ENCODE measurements around the gene SNCAIP.

Gene SNCAIP

DNA sequence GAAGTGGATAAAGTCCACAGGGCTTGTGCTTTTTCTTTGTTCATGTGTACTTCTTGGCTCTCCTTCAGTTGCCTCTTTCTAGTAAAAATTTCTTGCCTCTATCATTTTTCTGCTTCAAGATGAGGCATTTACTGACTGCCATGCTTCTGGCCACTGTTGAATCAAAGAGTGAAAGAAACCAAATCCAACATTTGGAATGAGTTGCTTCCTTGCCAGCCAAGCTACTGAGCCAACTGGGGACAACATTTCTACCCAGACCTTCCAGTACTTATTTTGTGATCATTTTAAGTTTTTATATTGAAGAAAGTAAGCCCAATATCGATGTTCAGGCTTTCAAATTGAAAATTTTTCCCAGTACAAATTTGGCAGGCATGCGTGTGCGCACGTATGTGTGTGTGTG lies 73.2 kb downstream of the SNCAIP start:
- Histone ChIP-seq H2BK15ac (replicated peaks; ENCODE audit: low read depth) (no peak overlapping the region), H2BK120ac (ENCODE audit: low read depth, low read length) (no peak overlapping the region), H3K23ac (ENCODE audit: low read length) (no peak overlapping the region), H3K4me3 (ENCODE audit: low read length) (no peak overlapping the region), H3K56ac (ENCODE audit: low read length) (no peak overlapping the region), H3K27me3 (ENCODE audit: insufficient read depth, low read length, poor library complexity) (no peaks in the 10 kb centered on the region), H3K4me2 (ENCODE audit: low read length) (no peak overlapping the region), H3K36me3 (ENCODE audit: control insufficient read depth, insufficient read depth, low read length) (no peaks in the 10 kb centered on the region), H3K4me1 (ENCODE audit: control insufficient read depth, low read depth, low read length) (no peaks in the 10 kb centered on the region), H3K18ac (ENCODE audit: low read length) (no peak overlapping the region), H2AK5ac (ENCODE audit: low read length) (no peak overlapping the region), H3K27ac (ENCODE audit: low read depth, low read length) (no peak overlapping the region), H3K4ac (ENCODE audit: low read depth, low read length) (no peak overlapping the region), H2BK5ac (ENCODE audit: low read length) (no peak overlapping the region), H4K8ac (ENCODE audit: low read depth, low read length) (no peak overlapping the region), H3K79me1 (ENCODE audit: low read length) (no peaks in the 10 kb centered on the region), H4K5ac (ENCODE audit: low read length) (no peak overlapping the region), H3K9ac (ENCODE audit: low read length) (no peak overlapping the region), H3K79me2 (ENCODE audit: control insufficient read depth, insufficient read depth, low read length) (no peaks in the 10 kb centered on the region)
- WGBS (ENCODE audit: extremely low coverage, insufficient coverage, low lambda C conversion rate), result no CpG with 5 or more reads among the region's 4 CpGs
- DNase-seq, result no peak

DNA sequence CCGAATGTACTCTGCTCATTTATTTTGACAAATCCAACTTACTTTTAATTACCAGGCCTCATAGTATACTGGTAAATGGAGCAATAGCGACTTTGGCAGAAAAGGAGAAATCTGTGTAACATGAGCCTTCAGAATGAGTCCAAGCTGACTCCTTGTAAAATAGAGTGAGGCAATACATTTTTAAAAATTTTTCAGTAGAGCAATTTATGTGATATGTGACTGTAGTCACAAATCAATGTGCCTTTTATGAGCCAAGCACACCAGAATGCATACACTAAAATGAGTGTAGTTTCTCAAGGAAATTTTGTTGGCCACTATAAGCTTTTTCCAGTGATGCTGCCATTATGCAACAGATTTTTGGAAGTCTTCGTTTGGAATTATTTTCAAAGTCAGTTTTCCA lies 73.8 kb downstream of the SNCAIP start:
- Histone ChIP-seq H3K27ac (ENCODE audit: low read depth, low read length) (no peak overlapping the region), H4K5ac (ENCODE audit: low read length) (no peak overlapping the region), H3K56ac (ENCODE audit: low read length) (no peak overlapping the region), H3K9ac (ENCODE audit: low read length) (no peak overlapping the region), H3K79me1 (ENCODE audit: low read length) (no peaks in the 10 kb centered on the region), H2BK15ac (replicated peaks; ENCODE audit: low read depth) (no peak overlapping the region), H3K79me2 (ENCODE audit: control insufficient read depth, insufficient read depth, low read length) (no peaks in the 10 kb centered on the region), H4K8ac (ENCODE audit: low read depth, low read length) (no peak overlapping the region), H3K18ac (ENCODE audit: low read length) (no peak overlapping the region), H3K23ac (ENCODE audit: low read length) (no peak overlapping the region), H3K27me3 (ENCODE audit: insufficient read depth, low read length, poor library complexity) (no peaks in the 10 kb centered on the region), H3K36me3 (ENCODE audit: control insufficient read depth, insufficient read depth, low read length) (no peaks in the 10 kb centered on the region), H2BK120ac (ENCODE audit: low read depth, low read length) (no peak overlapping the region), H3K4ac (ENCODE audit: low read depth, low read length) (no peak overlapping the region), H2AK5ac (ENCODE audit: low read length) (no peak overlapping the region), H3K4me1 (ENCODE audit: control insufficient read depth, low read depth, low read length) (no peaks in the 10 kb centered on the region), H2BK5ac (ENCODE audit: low read length) (no peak overlapping the region), H3K4me3 (ENCODE audit: low read length) (no peak overlapping the region), H3K4me2 (ENCODE audit: low read length) (no peak overlapping the region)
- no CpG with 5 or more reads among the region's 3 CpGs for WGBS (ENCODE audit: extremely low coverage, insufficient coverage, low lambda C conversion rate)
- DNase-seq, result no peak

DNA sequence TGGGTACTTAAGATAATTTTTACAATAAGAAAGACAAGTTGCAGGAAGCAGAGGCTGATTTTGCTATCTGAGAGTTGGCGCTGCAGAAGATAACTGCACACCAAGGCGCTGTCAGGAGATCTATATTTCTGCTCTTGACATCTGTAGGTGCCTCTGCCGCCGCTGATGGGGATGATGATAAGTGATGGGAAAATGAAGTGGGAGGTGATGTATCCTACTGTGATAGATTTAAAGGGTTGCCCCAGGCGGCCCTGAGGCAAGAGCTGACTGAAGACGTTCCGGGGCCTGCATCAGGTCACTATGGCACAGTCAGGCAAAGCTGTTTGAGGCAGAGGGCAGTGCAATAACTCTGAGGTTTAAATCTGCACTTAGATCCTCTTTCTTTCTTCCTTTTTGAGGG lies 78.1 kb downstream of the SNCAIP start:
- H2BK120ac ChIP-seq (ENCODE audit: low read depth, low read length), result no peak overlapping the region
- no peak overlapping the region for H3K27ac ChIP-seq (ENCODE audit: low read depth, low read length)
- H2BK5ac ChIP-seq (ENCODE audit: low read length), result no peak overlapping the region
- no peak overlapping the region for H2AK5ac ChIP-seq (ENCODE audit: low read length)
- H3K4me2 ChIP-seq (ENCODE audit: low read length), result no peak overlapping the region
- H3K36me3 ChIP-seq (ENCODE audit: control insufficient read depth, insufficient read depth, low read length), result no peaks in the 10 kb centered on the region
- no peaks in the 10 kb centered on the region for H3K79me2 ChIP-seq (ENCODE audit: control insufficient read depth, insufficient read depth, low read length)
- no CpG with 5 or more reads among the region's 7 CpGs for WGBS (ENCODE audit: extremely low coverage, insufficient coverage, low lambda C conversion rate)
- no peak overlapping the region for H4K8ac ChIP-seq (ENCODE audit: low read depth, low read length)
- no peaks in the 10 kb centered on the region for H3K27me3 ChIP-seq (ENCODE audit: insufficient read depth, low read length, poor library complexity)
- no peak for DNase-seq
- H3K56ac ChIP-seq (ENCODE audit: low read length), result no peak overlapping the region
- no peaks in the 10 kb centered on the region for H3K4me1 ChIP-seq (ENCODE audit: control insufficient read depth, low read depth, low read length)
- no peak overlapping the region for H3K9ac ChIP-seq (ENCODE audit: low read length)
- H3K4me3 ChIP-seq (ENCODE audit: low read length), result no peak overlapping the region
- no peaks in the 10 kb centered on the region for H3K79me1 ChIP-seq (ENCODE audit: low read length)
- no peak overlapping the region for H3K18ac ChIP-seq (ENCODE audit: low read length)
- no peak overlapping the region for H3K23ac ChIP-seq (ENCODE audit: low read length)
- no peak overlapping the region for H4K5ac ChIP-seq (ENCODE audit: low read length)
- no peak overlapping the region for H2BK15ac ChIP-seq (replicated peaks; ENCODE audit: low read depth)
- no peak overlapping the region for H3K4ac ChIP-seq (ENCODE audit: low read depth, low read length)

DNA sequence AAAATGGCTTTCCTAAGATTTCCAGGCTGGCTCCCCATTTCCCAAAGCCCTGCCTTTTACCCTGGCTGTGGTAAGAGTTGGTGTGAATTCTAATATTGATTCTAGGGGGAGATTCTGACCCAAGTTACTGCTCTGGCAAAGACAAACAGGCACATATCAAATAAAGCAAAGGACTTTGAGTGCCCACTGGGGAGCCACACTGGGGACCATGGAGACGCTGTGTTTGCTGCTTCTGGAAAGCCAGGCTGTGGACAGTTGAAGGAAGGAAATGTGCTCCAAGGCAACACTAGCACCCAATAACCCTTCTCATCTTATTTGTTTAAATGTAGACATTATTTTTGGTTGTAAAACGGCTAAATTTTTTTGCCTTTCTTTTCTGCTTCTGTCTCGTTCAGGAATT lies 78.7 kb downstream of the SNCAIP start:
- no peak overlapping the region for H3K56ac ChIP-seq (ENCODE audit: low read length)

DNA sequence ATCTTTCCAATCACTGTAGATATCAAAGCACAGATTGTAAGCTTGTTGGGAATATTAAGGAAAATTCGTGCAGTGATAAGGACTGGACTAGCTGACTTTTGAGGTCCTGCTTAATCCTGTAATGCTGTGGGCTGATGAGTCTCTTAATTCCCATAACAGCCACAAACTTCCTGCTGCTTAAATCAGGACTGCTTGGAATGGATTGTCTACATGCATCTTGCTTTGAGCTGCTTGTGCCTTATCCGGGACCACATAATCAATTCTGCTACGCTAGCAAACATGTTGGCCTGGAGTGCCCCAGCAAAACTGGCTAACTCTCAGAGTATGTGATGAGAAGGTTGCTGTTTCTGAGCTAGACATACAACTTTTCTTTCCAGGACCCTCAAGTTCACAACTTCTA lies 79.6 kb downstream of the SNCAIP start:
- H3K18ac ChIP-seq (ENCODE audit: low read length), result no peak overlapping the region
- no peaks in the 10 kb centered on the region for H3K79me1 ChIP-seq (ENCODE audit: low read length)
- no peak overlapping the region for H3K4ac ChIP-seq (ENCODE audit: low read depth, low read length)
- no peaks in the 10 kb centered on the region for H3K27me3 ChIP-seq (ENCODE audit: insufficient read depth, low read length, poor library complexity)
- no CpG with 5 or more reads among the region's 3 CpGs for WGBS (ENCODE audit: extremely low coverage, insufficient coverage, low lambda C conversion rate)
- DNase-seq, result no peak
- H3K36me3 ChIP-seq (ENCODE audit: control insufficient read depth, insufficient read depth, low read length), result no peaks in the 10 kb centered on the region
- no peak overlapping the region for H4K5ac ChIP-seq (ENCODE audit: low read length)
- no peak overlapping the region for H2BK15ac ChIP-seq (replicated peaks; ENCODE audit: low read depth)
- no peak overlapping the region for H3K27ac ChIP-seq (ENCODE audit: low read depth, low read length)
- H3K79me2 ChIP-seq (ENCODE audit: control insufficient read depth, insufficient read depth, low read length), result no peaks in the 10 kb centered on the region
- no peak overlapping the region for H2BK5ac ChIP-seq (ENCODE audit: low read length)
- H3K23ac ChIP-seq (ENCODE audit: low read length), result no peak overlapping the region
- H3K56ac ChIP-seq (ENCODE audit: low read length), result no peak overlapping the region
- H2BK120ac ChIP-seq (ENCODE audit: low read depth, low read length), result no peak overlapping the region
- H3K4me2 ChIP-seq (ENCODE audit: low read length), result no peak overlapping the region
- no peak overlapping the region for H3K9ac ChIP-seq (ENCODE audit: low read length)
- H2AK5ac ChIP-seq (ENCODE audit: low read length), result no peak overlapping the region
- H3K4me3 ChIP-seq (ENCODE audit: low read length), result no peak overlapping the region
- no peaks in the 10 kb centered on the region for H3K4me1 ChIP-seq (ENCODE audit: control insufficient read depth, low read depth, low read length)
- H4K8ac ChIP-seq (ENCODE audit: low read depth, low read length), result no peak overlapping the region

More for the DNA sequence above, 78.7 kb downstream of the SNCAIP start:
- H3K4ac ChIP-seq (ENCODE audit: low read depth, low read length), result no peak overlapping the region
- no peaks in the 10 kb centered on the region for H3K27me3 ChIP-seq (ENCODE audit: insufficient read depth, low read length, poor library complexity)
- WGBS (ENCODE audit: extremely low coverage, insufficient coverage, low lambda C conversion rate), result no CpG with 5 or more reads among the region's 3 CpGs
- no peak overlapping the region for H3K23ac ChIP-seq (ENCODE audit: low read length)
- DNase-seq, result no peak
- no peak overlapping the region for H3K27ac ChIP-seq (ENCODE audit: low read depth, low read length)
- H3K4me1 ChIP-seq (ENCODE audit: control insufficient read depth, low read depth, low read length), result no peaks in the 10 kb centered on the region
- H2BK120ac ChIP-seq (ENCODE audit: low read depth, low read length), result no peak overlapping the region
- H3K4me3 ChIP-seq (ENCODE audit: low read length), result no peak overlapping the region
- H2BK5ac ChIP-seq (ENCODE audit: low read length), result no peak overlapping the region
- no peak overlapping the region for H3K18ac ChIP-seq (ENCODE audit: low read length)
- H2AK5ac ChIP-seq (ENCODE audit: low read length), result no peak overlapping the region
- no peak overlapping the region for H4K5ac ChIP-seq (ENCODE audit: low read length)
- no peak overlapping the region for H3K9ac ChIP-seq (ENCODE audit: low read length)
- H3K79me1 ChIP-seq (ENCODE audit: low read length), result no peaks in the 10 kb centered on the region
- H3K4me2 ChIP-seq (ENCODE audit: low read length), result no peak overlapping the region
- no peaks in the 10 kb centered on the region for H3K36me3 ChIP-seq (ENCODE audit: control insufficient read depth, insufficient read depth, low read length)
- no peak overlapping the region for H2BK15ac ChIP-seq (replicated peaks; ENCODE audit: low read depth)
- H3K79me2 ChIP-seq (ENCODE audit: control insufficient read depth, insufficient read depth, low read length), result no peaks in the 10 kb centered on the region
- H4K8ac ChIP-seq (ENCODE audit: low read depth, low read length), result no peak overlapping the region

DNA sequence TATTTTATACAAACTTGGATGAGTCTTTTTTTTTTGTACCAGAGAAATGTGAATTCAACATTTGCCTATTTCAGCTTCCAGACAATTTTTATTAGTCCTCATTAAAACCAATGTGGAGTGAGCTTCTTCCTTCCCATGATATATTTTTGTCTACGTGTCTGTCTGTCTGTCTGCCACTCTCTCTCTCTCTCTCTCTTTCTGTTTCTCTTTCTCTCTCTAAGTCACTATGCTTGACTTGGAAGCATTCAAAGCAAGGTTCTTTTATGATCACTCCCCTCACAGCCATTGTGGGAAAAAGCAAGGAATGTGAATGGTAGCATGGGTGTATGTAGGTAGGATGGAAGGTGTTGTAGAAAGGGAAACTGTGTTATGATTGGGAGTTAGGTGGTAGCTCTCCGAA lies 80.2 kb downstream of the SNCAIP start:
- H3K23ac ChIP-seq (ENCODE audit: low read length), result no peak overlapping the region
- H3K56ac ChIP-seq (ENCODE audit: low read length), result no peak overlapping the region
- H2BK5ac ChIP-seq (ENCODE audit: low read length), result no peak overlapping the region
- no peak overlapping the region for H3K27ac ChIP-seq (ENCODE audit: low read depth, low read length)
- H3K4me2 ChIP-seq (ENCODE audit: low read length), result no peak overlapping the region
- no peak overlapping the region for H3K4ac ChIP-seq (ENCODE audit: low read depth, low read length)
- no peak overlapping the region for H3K4me3 ChIP-seq (ENCODE audit: low read length)
- H3K4me1 ChIP-seq (ENCODE audit: control insufficient read depth, low read depth, low read length), result no peaks in the 10 kb centered on the region
- no CpG with 5 or more reads among the region's 2 CpGs for WGBS (ENCODE audit: extremely low coverage, insufficient coverage, low lambda C conversion rate)
- H3K79me2 ChIP-seq (ENCODE audit: control insufficient read depth, insufficient read depth, low read length), result no peaks in the 10 kb centered on the region
- H4K8ac ChIP-seq (ENCODE audit: low read depth, low read length), result no peak overlapping the region
- no peak overlapping the region for H3K18ac ChIP-seq (ENCODE audit: low read length)
- H3K9ac ChIP-seq (ENCODE audit: low read length), result no peak overlapping the region
- no peak overlapping the region for H4K5ac ChIP-seq (ENCODE audit: low read length)
- no peak overlapping the region for H2BK15ac ChIP-seq (replicated peaks; ENCODE audit: low read depth)
- no peaks in the 10 kb centered on the region for H3K36me3 ChIP-seq (ENCODE audit: control insufficient read depth, insufficient read depth, low read length)
- no peaks in the 10 kb centered on the region for H3K27me3 ChIP-seq (ENCODE audit: insufficient read depth, low read length, poor library complexity)
- no peaks in the 10 kb centered on the region for H3K79me1 ChIP-seq (ENCODE audit: low read length)
- H2BK120ac ChIP-seq (ENCODE audit: low read depth, low read length), result no peak overlapping the region
- DNase-seq, result no peak
- H2AK5ac ChIP-seq (ENCODE audit: low read length), result no peak overlapping the region

Measured in mesendoderm (in vitro differentiated cells).